GM19452 (cell line): ENCODE measurements around the gene GCGR.

ENCODE experiments used
- ATAC-seq: cut with Tn5 transposase; IDR thresholded peaks from one replicate; pipeline ENCODE4 v1.9.1; 2021; ENCODE audit not compliant: unreplicated experiment

The GCGR gene

GRCh38 chr17:81803728-81804558 lies at the start of gene GCGR:
Gene GCGR (plus strand): TSS chr17:81804150. CDS start chr17:81809019, 4,869 bp downstream.
- no peak for ATAC-seq

GRCh38 chr17:81792675-81793615 lies 11.0 kb upstream of the GCGR start:
- no peak for ATAC-seq

- ATAC-seq, result no peak
These were observed 9.9 kb upstream of the GCGR start for GRCh38 chr17:81794074-81794476.

- ATAC-seq, result no peak
These were observed 9.4 kb upstream of the GCGR start for GRCh38 chr17:81794509-81794908.

GRCh38 chr17:81801327-81801726 lies 2.6 kb upstream of the GCGR start:
- no peak for ATAC-seq

GRCh38 chr17:81802048-81802758 lies 1.7 kb upstream of the GCGR start:
- ATAC-seq, result no peak

GRCh38 chr17:81802856-81803643 lies 900 bp upstream of the GCGR start:
- no peak for ATAC-seq

- no peak for ATAC-seq
These were observed 829 bp downstream of the GCGR start for GRCh38 chr17:81804559-81805399.

- ATAC-seq, result no peak
These were observed 1.9 kb downstream of the GCGR start for GRCh38 chr17:81805707-81806460.

- no peak for ATAC-seq
These were observed 2.7 kb downstream of the GCGR start for GRCh38 chr17:81806461-81807209.

- no peak for ATAC-seq
These were observed 3.3 kb downstream of the GCGR start for GRCh38 chr17:81807210-81807719.

GRCh38 chr17:81807839-81808238 lies 3.9 kb downstream of the GCGR start:
- no peak for ATAC-seq

- ATAC-seq, result no peak
These were observed 5.0 kb downstream of the GCGR start for GRCh38 chr17:81808778-81809555.

GRCh38 chr17:81809556-81809998 lies 5.6 kb downstream of the GCGR start:
- ATAC-seq, result no peak

GRCh38 chr17:81810476-81810875 lies 6.5 kb downstream of the GCGR start:
- no peak for ATAC-seq

- ATAC-seq, result no peak
These were observed 7.1 kb downstream of the GCGR start for GRCh38 chr17:81810892-81811704.
